ENCODE data around the gene EIF4A3. TPM values are rescaled to one million over a fixed set of nuclear protein-coding genes. Genes with fewer than 3 reads are reported as not detected.

The EIF4A3 gene
- total RNA-seq, 1 donor from 2014 or later, result 78.9 TPM

DNA sequence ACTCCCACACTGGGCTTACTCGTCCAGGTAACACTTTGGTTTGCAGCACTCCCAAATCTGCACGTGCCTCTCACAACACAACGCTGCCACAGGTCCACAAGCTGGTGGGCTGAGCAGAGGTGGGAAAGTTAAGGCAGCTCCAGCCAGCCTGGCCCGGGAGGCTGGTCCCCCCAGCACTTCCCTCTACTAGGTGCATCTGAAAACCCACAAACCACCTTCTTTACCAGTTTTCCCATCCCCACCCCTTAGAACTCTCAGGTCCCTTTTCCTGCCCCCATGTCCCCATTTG lies 46.9 kb downstream of the EIF4A3 start:
- no peaks in the 10 kb centered on the region for H3K36me3 ChIP-seq
- H3K27me3 ChIP-seq, result no peaks in the 10 kb centered on the region
- peaks cover 3 to 7% of the 10 kb centered on the region in 2 donors for H3K4me1 ChIP-seq
- H3K9me3 ChIP-seq, result no peaks in the 10 kb centered on the region
- no peak for DNase-seq (ENCODE audit: low spot score in 2 of 2)
- TF ChIP-seq, protein P1, sequence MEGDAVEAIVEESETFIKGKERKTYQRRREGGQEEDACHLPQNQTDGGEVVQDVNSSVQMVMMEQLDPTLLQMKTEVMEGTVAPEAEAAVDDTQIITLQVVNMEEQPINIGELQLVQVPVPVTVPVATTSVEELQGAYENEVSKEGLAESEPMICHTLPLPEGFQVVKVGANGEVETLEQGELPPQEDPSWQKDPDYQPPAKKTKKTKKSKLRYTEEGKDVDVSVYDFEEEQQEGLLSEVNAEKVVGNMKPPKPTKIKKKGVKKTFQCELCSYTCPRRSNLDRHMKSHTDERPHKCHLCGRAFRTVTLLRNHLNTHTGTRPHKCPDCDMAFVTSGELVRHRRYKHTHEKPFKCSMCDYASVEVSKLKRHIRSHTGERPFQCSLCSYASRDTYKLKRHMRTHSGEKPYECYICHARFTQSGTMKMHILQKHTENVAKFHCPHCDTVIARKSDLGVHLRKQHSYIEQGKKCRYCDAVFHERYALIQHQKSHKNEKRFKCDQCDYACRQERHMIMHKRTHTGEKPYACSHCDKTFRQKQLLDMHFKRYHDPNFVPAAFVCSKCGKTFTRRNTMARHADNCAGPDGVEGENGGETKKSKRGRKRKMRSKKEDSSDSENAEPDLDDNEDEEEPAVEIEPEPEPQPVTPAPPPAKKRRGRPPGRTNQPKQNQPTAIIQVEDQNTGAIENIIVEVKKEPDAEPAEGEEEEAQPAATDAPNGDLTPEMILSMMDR (IDR thresholded peaks at IDR 0.05), result no peak
- intact Hi-C loops (cut with DNase I), result loop anchor here (5.0 kb wide), 3 partner anchors 63 to 263 kb away; partner anchors contain the start of genes CBX4, CCDC40, RNF213 and TBC1D16
- H3K27ac ChIP-seq, result no peak overlapping the region
- no peak overlapping the region for H3K4me3 ChIP-seq

DNA sequence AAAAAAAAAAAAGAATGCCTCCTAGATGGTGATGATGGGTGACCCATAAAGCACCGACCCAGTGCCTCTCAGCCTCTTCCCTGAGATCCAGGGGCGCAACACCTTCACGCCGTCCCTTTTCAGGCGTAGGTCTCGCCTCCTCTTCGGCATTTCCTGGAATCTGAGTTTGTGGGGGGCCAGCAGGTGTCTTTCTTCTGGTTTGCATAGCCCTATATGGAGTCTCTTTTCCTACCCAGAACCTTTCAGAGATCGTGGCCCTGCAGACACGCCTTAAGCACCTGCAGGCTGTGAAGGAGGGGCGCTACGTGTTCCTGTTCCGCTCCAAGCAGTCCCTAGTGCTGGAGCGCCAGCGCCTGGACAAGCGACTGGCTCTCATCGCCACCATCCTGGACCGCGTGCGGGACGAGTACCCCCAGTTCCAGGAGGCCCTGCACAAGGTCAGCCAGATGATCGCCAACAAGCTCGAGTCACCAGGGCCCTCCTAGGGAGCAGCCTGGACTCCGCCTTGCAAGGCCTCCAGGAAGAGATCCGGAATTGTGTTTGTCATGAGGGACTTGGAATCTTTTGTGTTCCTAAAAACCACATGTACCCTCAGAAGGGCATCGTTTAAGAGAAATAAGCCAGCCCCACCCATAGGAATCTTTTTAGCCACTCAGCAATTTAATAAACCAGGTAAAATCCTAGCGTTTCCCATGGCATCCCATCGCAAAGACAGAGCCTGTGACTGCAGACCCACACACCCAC lies 47.5 kb downstream of the EIF4A3 start:
- no peaks in the 10 kb centered on the region for H3K9me3 ChIP-seq
- no peak overlapping the region for H3K27ac ChIP-seq
- no peak for DNase-seq (ENCODE audit: low spot score in 2 of 2)
- intact Hi-C loops (cut with DNase I), result loop anchor here (5.0 kb wide), 3 partner anchors 62 to 262 kb away; partner anchors contain the start of genes CBX4, CCDC40, RNF213 and TBC1D16
- no peaks in the 10 kb centered on the region for H3K36me3 ChIP-seq
- H3K4me3 ChIP-seq, result no peak overlapping the region
- H3K27me3 ChIP-seq, result no peaks in the 10 kb centered on the region
- peaks cover 3 to 7% of the 10 kb centered on the region in 2 donors for H3K4me1 ChIP-seq
- TF ChIP-seq, protein P1 (IDR thresholded peaks at IDR 0.05), result no peak

DNA sequence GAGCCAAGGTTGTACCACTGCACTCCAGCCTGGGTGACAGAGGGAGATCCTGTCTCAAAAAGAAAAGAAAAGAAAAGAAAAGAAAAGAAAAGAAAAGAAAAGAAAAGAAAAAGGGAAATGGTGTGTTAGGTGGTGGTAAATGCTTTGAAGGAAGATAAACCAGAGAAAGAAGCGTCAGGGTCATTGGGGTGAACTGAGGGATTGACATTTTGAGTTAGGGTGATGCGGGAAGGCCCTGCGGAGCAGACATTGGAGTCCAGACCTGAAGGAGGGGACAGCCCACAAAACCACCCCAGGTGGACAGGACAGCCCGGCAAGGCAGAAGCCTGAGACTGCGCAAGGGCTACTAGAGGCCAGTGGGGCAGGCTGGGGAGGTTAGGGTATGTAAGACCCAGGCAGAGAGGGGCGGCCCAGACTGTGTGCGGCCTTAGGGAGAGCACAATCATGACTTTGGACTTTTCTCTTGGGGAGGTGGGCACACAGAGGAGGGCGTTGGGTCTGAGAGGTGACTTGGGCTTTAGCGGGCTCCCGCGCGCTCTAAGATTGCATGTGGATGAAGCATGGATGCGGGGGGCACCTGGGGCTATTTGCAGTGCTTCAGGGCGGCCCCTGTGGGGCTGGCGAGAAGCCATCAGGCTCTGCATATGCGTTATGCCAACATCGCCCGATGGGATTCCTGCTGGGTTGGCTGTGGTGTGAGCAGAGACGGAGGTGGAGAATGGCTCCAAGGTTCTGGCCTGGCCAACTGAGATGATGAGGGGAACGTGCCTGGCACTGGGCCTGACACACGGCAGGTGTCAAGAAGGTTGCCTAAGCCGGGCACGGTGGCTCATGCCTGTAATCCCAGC lies 48.9 kb downstream of the EIF4A3 start:
- Histone ChIP-seq H3K9me3 (no peaks in the 10 kb centered on the region), H3K4me3 (no peak overlapping the region), H3K27ac (no peak overlapping the region), H3K4me1 (peaks cover 3 to 7% of the 10 kb centered on the region in 2 donors), H3K27me3 (no peaks in the 10 kb centered on the region), H3K36me3 (no peaks in the 10 kb centered on the region)
- no peak for DNase-seq (ENCODE audit: low spot score in 2 of 2)
- TF ChIP-seq, protein P1 (IDR thresholded peaks at IDR 0.05), result no peak
- intact Hi-C loops (cut with DNase I), result no loop called here

DNA sequence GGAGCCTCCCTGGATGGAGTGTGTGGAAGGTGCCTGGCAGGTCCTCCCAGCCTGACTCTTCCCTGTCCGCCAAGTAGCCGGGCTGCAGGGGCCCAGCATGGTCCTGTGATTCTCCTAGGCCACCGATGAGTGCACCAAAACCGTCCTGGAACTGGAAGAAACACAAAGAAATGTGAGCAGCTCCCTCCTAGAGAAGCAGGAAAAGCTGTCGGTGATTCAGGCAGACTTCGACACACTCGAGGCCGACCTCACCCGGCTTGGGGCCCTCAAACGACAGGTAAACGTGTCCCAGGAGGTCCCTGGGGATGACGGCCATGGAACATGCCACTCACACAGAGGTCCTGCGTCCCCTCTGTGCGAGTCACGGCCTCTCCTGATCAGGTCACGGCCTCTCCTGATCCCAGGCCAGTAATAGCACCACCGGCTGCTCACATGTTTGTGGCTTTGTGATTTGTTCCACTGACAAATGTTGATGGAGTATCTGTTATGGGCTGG lies 49.8 kb downstream of the EIF4A3 start:
- TF ChIP-seq, protein P1 (IDR thresholded peaks at IDR 0.05), result no peak
- Histone ChIP-seq H3K4me1 (peaks cover 3 to 5% of the 10 kb centered on the region in 2 donors), H3K27ac (no peak overlapping the region), H3K27me3 (no peaks in the 10 kb centered on the region), H3K36me3 (no peaks in the 10 kb centered on the region), H3K4me3 (no peak overlapping the region), H3K9me3 (no peaks in the 10 kb centered on the region)
- intact Hi-C loops (cut with DNase I), result no loop called here
- no peak for DNase-seq (ENCODE audit: low spot score in 2 of 2)

DNA sequence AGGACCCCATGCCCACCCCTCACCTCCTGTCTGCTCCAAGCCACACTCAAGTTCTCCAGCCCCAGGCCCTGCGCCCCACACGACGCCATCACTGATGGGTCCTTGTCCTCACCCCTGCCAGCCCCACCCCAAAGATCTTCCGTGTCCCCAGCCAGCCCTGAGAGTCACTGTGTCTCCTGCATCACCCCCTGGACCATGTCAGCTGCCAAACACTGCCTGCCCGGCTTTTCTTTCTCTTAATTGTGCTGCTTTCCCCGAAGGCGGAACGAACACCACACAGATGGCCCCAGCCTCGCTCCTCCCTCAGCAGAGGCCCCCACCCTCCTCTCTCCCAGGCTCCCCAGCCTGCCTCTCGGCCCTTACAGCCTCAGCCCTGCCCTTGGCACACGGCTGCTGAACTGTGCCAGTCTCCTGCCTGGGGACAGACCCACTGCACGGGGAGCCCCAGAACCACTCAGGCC lies 50.3 kb downstream of the EIF4A3 start:
- DNase-seq (ENCODE audit: low spot score in 2 of 2), result no peak
- Histone ChIP-seq H3K4me1 (no peaks in the 10 kb centered on the region), H3K4me3 (no peak overlapping the region), H3K27ac (no peak overlapping the region), H3K9me3 (no peaks in the 10 kb centered on the region), H3K36me3 (no peaks in the 10 kb centered on the region), H3K27me3 (no peaks in the 10 kb centered on the region)
- intact Hi-C loops (cut with DNase I), result no loop called here
- TF ChIP-seq, protein P1 (IDR thresholded peaks at IDR 0.05), result no peak
